Testis (tissue), 3 donors: ENCODE results near the gene CBX2. TPM values are rescaled to one million over a fixed set of nuclear protein-coding genes. Genes with fewer than 3 reads are reported as not detected.

Source experiments
- DNase-seq: peaks from one replicate; pipeline ENCODE4 v3.0.0-alpha.2; 2019
- H3K27ac ChIP-seq, 2 donors: fragments of 200-600 bp; sonication (generic); one replicate each; pipeline ENCODE4 v1.5.1; 2019
- H3K27me3 ChIP-seq: fragments of 200-600 bp; sonication (generic); one replicate; pipeline ENCODE4 v1.5.1; 2019
- H3K36me3 ChIP-seq: fragments of 200-600 bp; sonication (generic); one replicate; pipeline ENCODE4 v1.5.1; 2017; ENCODE audit warnings: low read depth; ENCODE audit errors: missing control alignments
- H3K4me1 ChIP-seq: fragments of 200-600 bp; sonication (generic); one replicate; pipeline ENCODE4 v1.5.1; 2019
- H3K4me3 ChIP-seq, 2 donors: fragments of 200-600 bp; sonication (generic); one replicate each; pipeline ENCODE4 v1.5.1; 2017 to 2019
- H3K9me3 ChIP-seq: fragments of 200-600 bp; sonication (generic); one replicate; pipeline ENCODE4 v1.5.1; 2017
- CTCF ChIP-seq, 3 experiments: fragments of 450-650 bp in 2 of 3; fragments of 200-600 bp in 1 of 3; sonication (generic) in 1 of 3; IDR thresholded peaks; one replicate each; pipeline ENCODE4 v1.5.1; 2016 to 2019; ENCODE audit warnings: antibody characterized with exemption in 3 of 3, mild to moderate bottlenecking in 2 of 3, moderate library complexity in 1 of 3
- POLR2A ChIP-seq: fragments of 450-650 bp; IDR thresholded peaks from one replicate; pipeline ENCODE4 v1.6.1; 2017; ENCODE audit warnings: antibody characterized with exemption, mild to moderate bottlenecking, moderate library complexity
- WGBS, 2 donors: methylation state at CpG; one replicate each; pipeline ENCODE4 v1.1.5; 2018; 5-methylcytosine and 5-hydroxymethylcytosine counted together
- intact Hi-C: fragments of 100-400 bp; cut with DNase I; formaldehyde crosslinking; loops from one replicate; pipeline ENCODE4 v1.15.1; 2023; ENCODE audit warnings: low total_unique reads
- polyA plus RNA-seq: library from polyadenylated mRNA; stranded (reverse); fragments of 350-450 nt; fragmentation: Illumina TruSeq; extraction: RNeasy Lipid Tissue Mini Kit (QIAGEN cat#74804); gene quantifications from one replicate; pipeline ENCODE4 v1.2.3, GENCODE V29; 2014; ENCODE audit warnings: low read depth, low replicate concordance; ENCODE audit not compliant: insufficient read depth
- total RNA-seq, 2 donors: library from RNA; depleted of rRNA; stranded (reverse); fragments of >200 nt; gene quantifications; one replicate each; pipeline ENCODE4 v1.2.3, GENCODE V29; 2016

The CBX2 gene
- total and polyA plus RNA-seq, 3 donors from 2014 or later, result 19.4 to 30.7 (median 27.1) TPM

- no peak overlapping the region for H3K27ac ChIP-seq
- intact Hi-C loops, result no loop called here
- 6 to 8% methylated on average over 18 to 31 of the region's 31 CpGs for WGBS, 2 donors
- H3K4me3 ChIP-seq, result peak overlapping the region; percentile 9 to 55
- no peak for DNase-seq
- TF ChIP-seq POLR2A (no peak), CTCF (IDR thresholded peaks at IDR 0.05) (no peak)
- H3K27me3 ChIP-seq, result peaks cover 6% of the 10 kb centered on the region
- no peaks in the 10 kb centered on the region for H3K36me3 ChIP-seq
- H3K9me3 ChIP-seq, result no peaks in the 10 kb centered on the region
- peaks cover 18% of the 10 kb centered on the region for H3K4me1 ChIP-seq
Observed at GRCh38 chr17:79803421-79803996, 25.6 kb downstream of the CBX2 start.

GRCh38 chr17:79803997-79804855 is 26.3 kb downstream of the CBX2 start:
- H3K27me3 ChIP-seq, result peaks cover 11% of the 10 kb centered on the region
- no peak overlapping the region for H3K27ac ChIP-seq
- DNase-seq, result no peak
- intact Hi-C loops, result no loop called here
- no peak for TF ChIP-seq POLR2A
- TF ChIP-seq CTCF (IDR thresholded peaks at IDR 0.05), result no peak
- H3K4me3 ChIP-seq, result peak overlapping the region in 1 of 2 donors; percentile 55
- peaks cover 11% of the 10 kb centered on the region for H3K4me1 ChIP-seq
- H3K36me3 ChIP-seq, result no peaks in the 10 kb centered on the region
- no peaks in the 10 kb centered on the region for H3K9me3 ChIP-seq
- WGBS, 2 donors, result 2 to 5% methylated on average over 28 to 72 of the region's 76 CpGs

- Histone ChIP-seq H3K4me3 (no peak overlapping the region), H3K27me3 (peaks cover 12% of the 10 kb centered on the region), H3K36me3 (no peaks in the 10 kb centered on the region), H3K27ac (no peak overlapping the region), H3K9me3 (no peaks in the 10 kb centered on the region), H3K4me1 (peaks cover 8% of the 10 kb centered on the region)
- intact Hi-C loops, result no loop called here
- WGBS, 2 donors, result 22 to 28% methylated on average over 22 of the region's 22 CpGs
- no peak for TF ChIP-seq CTCF (IDR thresholded peaks at IDR 0.05)
- no peak for TF ChIP-seq POLR2A
- no peak for DNase-seq
Observed at GRCh38 chr17:79804856-79805696, 27.1 kb downstream of the CBX2 start.

- no peaks in the 10 kb centered on the region for H3K9me3 ChIP-seq
- peaks cover 6% of the 10 kb centered on the region for H3K27me3 ChIP-seq
- H3K36me3 ChIP-seq, result no peaks in the 10 kb centered on the region
- H3K4me3 ChIP-seq, result no peak overlapping the region
- intact Hi-C loops, result no loop called here
- no peak overlapping the region for H3K27ac ChIP-seq
- peaks cover 4% of the 10 kb centered on the region for H3K4me1 ChIP-seq
- no peak for TF ChIP-seq CTCF (IDR thresholded peaks at IDR 0.05)
- TF ChIP-seq POLR2A, result no peak
- no peak for DNase-seq
- WGBS, 2 donors, result 37 to 40% methylated on average over 3 to 4 of the region's 4 CpGs
Observed at GRCh38 chr17:79806446-79806760, 28.5 kb downstream of the CBX2 start.
